Left lobe of liver (tissue), 2 donors: ENCODE results near the gene SLC16A13. TPM values are rescaled to one million over a fixed set of nuclear protein-coding genes. Genes with fewer than 3 reads are reported as not detected.
A peak's percentile ranks its signal among the peaks of the same experiment; 100 is the strongest.
"Not testable (repeated sequence)": the region's sequence is repeated elsewhere in the genome, so short reads cannot be mapped to it uniquely, and the experiment has no call there.

Source experiments
- ATAC-seq: fragments of 200-7000 bp; cut with Tn5 transposase; one replicate; pipeline ENCODE4 v1.9.1; 2020; ENCODE audit warnings: mild to moderate bottlenecking, moderate library complexity
- DNase-seq: peaks from one replicate; pipeline ENCODE4 v3.0.0-alpha.2; 2020; ENCODE audit warnings: low spot score
- total RNA-seq: library from RNA; stranded (reverse); gene quantifications from one replicate; pipeline ENCODE4 v1.2.1, GENCODE V29; 2021
- donor health status: DM: no; HTN: no; CAD: no; lungs with moderate emphysema.
- donor health status: DM: no; HTN: yes; CAD: no.

Gene SLC16A13
- total RNA-seq, 1 donor from 2014 or later, result 39.9 TPM

GRCh38 chr17:7027335-7027734, 8.5 kb upstream of the SLC16A13 start:
- no peak for ATAC-seq
- no peak for DNase-seq

- no peak for ATAC-seq
- no peak for DNase-seq
These were observed 6.7 kb upstream of the SLC16A13 start for GRCh38 chr17:7029096-7029495.

DNA sequence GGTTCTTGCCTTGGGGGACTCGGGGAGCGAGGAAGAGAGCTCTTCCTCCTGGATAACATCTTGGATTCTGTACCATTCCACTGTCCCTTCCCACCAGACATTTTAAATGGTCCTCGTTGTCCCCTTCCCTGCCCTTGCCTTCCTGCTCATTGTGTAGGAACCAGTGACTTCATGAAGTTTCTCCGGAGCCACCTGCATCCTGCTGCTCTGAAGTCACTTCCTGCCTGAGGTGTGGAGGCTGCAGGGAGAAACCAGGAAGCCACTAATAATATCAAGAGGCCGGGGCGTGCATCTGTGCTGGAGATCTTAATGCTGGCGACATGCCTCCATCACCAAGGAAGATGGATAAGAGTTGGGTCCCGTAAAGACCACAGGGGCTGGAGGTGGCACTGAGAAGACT, 6.2 kb upstream of the SLC16A13 start:
- no peak for DNase-seq
- no peak for ATAC-seq

DNA sequence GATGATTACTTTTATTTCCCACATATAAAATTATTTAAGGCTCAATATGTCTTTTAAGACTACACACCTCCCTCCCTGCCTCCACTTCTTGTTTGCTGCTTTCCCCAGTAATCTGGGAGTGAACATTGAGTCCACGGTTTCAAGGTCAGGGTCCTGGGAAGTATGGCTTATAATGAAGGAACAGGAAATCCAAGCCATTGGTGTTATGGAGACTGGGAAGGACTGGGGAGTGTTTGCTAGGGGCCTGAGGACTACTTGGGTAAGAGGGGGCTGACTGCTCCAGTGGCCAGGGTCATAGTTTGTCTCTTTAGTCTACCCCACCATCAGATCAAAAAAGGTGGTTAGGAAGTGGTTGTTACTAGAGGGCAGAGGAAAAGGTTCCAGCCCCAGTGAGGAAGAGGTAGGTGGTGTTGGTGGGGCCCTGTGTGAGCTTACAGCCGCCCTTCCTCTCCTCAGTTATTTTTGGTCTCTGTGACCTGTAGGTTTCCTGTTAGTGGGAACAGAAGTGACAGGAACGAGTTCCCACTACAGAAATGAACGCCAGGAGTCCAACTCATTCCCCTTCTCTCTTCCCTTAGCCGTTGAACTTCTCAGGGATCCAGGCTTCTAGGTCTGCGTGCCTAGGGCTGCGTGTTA, 742 bp upstream of the SLC16A13 start:
- DNase-seq (no peak), ATAC-seq (peak; percentile 0)

GRCh38 chr17:7038025-7038862, 2.4 kb downstream of the SLC16A13 start:
- DNase-seq (peak; percentile 83), ATAC-seq (peak; percentile 26)

GRCh38 chr17:7039832-7040231, 4.0 kb downstream of the SLC16A13 start:
- DNase-seq (no peak), ATAC-seq (no peak)

DNA sequence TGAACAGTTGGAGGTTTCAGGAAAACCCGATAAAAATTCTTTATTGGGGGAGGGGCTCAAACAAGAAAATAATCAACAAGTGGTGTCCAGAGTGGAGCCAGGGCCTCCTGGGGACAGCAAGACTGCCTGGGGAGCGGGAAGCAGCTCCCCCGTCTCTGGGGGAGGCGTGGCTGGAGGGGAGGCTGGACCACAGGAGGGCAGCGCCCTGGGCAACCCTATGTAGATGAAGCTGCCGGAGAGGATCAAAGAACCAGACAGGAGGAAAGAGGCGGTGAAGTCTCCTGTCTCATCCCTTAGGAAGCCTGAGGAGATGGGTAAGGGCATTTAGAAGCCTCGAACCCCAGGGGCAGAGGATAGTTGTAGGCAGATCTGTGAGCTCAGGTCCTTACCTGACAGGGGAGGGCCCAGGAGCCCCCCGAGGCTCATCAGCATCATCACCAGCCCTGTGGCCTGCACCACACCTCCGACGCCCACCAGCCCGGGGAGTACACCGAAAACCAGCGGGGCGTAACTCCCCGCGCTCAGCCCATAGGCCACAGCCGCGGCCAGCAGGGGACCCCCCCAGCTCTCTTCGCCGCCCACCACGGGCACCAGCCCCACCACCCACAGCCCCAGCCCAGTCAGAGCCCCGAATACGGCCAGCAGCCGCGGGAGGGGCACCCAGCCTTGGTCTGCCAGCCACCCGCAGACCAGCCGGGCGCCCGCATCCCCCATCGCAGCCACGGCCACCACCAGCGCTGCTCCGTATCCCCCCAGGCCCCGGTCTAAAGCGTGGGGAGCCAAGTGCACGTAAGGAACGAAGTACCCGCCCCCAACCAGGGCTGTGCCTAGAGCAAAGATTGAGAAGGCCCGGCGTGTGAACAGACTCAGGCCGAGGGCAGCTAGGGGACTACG, 6.0 kb downstream of the SLC16A13 start:
- ATAC-seq (peak; percentile 8), DNase-seq (no peak)

DNA sequence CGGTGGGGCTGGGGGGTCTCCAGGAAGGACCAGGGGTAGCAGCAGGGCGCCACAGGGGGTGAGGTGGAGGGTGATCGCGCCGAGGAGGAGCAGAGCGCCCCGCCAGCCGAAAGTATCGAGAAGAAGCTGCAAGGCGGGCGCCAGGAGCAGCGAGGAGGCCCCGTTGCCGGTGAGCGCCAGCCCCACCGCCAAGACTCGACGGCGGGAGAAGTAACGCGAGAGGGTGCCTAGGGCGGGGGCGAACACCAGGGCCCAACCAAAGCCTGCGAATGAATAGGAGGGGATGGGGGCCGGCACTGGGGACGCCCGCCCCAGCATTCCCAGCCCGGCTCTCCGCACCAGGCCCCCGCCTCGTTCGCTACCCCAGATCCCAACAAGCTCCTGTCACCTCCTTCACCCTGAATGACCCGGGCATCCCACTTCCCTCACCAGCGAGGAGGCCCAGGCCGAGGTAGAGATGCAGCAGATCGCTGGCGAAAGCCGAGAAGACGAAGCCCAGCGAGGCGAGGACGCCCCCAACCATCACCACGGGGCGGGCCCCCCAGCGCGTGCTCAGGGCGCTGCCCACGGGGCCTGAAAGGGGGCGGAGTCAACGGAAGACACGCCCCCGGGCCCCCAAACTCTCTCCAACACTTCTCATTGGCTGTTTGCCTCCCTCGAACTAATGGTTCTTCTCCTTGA, 6.8 kb downstream of the SLC16A13 start:
- peak; percentile 3 for ATAC-seq

GRCh38 chr17:7043182-7043496, 7.3 kb downstream of the SLC16A13 start:
- ATAC-seq, result peak; percentile 59

More for the DNA sequence above, 6.8 kb downstream of the SLC16A13 start:
- no peak for DNase-seq

DNA sequence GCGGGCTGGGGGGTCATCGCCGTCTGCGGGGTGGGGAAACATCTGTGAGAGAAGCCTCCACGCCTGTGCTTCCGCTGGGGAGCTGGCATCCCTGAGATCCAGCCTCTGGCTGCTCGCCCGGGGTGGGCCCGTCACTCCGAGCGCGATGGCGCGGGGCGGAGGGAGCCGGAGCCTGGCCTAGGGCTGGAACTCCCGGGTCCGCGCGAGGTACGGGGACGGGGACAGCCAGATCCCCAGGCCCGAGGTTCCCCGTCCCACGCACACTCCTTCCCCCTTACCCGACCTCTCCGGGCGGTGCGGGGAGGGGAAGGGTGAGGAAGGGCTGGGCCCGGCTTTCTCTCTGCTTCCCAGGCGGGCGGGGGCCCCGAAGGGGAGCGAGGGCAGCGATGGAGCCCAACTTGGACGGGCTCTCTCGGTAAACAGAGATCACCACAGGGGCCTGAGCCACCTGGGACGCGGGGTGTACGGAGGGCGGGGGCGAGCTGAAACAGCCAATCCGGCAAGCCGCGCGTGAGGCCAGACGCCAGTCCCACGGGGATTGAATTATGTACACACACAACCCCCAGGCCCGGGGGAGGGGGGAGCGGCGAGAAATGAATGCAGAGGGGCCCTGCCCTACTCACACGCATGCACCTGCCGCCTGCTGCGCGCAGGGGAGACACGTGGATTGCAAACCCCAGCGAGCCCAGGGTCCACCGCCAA, 7.8 kb downstream of the SLC16A13 start, which contains the start of gene SLC16A11:
SLC16A11 (minus strand) TSS at position 596 of the 702 bp plus-strand sequence; CDS start at position 17, 579 bp downstream.
- ATAC-seq (peak; percentile 29), DNase-seq (peak; percentile 73)

More at GRCh38 chr17:7043182-7043496, 7.3 kb downstream of the SLC16A13 start:
- peak; percentile 75 for DNase-seq

DNA sequence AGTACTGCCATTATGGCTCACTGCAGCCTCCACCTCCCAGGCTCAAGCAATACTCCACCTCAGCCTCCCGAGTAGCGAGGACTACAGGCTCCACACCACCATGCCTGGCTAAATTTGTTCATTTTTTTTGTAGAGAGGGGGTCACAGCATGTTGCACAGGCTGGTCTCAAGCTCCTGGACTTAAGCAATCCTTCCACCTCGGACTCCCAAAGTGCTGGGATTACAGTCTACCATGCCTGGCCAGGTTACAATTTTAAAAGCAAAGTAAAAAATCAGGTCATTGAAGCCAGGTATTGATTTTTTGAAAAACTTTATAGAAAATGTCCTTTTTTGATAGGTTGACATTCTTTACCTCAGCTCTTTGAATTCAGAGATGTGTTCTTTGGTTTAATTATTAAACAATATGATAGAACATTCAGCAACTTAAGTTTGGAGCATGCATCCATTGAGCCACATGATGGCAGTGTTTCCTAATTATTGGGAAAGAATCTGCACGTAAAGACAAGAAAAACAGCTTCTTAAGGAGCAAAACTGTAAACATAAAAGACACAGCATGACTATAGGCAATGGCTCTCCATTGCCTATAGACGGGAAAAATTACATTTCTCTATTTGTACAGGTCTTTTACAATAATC, 9.8 kb downstream of the SLC16A13 start:
- peak; percentile 36 for ATAC-seq

GRCh38 chr17:7046127-7046724, 10.4 kb downstream of the SLC16A13 start:
- ATAC-seq (no peak), DNase-seq (no peak)

More for the DNA sequence above, 9.8 kb downstream of the SLC16A13 start:
- DNase-seq, result no peak

GRCh38 chr17:7046725-7047397, 11.0 kb downstream of the SLC16A13 start:
- DNase-seq, ATAC-seq: not testable (repeated sequence)

- DNase-seq (no peak), ATAC-seq (no peak)
These were observed 11.8 kb downstream of the SLC16A13 start for GRCh38 chr17:7047566-7047965.

DNA sequence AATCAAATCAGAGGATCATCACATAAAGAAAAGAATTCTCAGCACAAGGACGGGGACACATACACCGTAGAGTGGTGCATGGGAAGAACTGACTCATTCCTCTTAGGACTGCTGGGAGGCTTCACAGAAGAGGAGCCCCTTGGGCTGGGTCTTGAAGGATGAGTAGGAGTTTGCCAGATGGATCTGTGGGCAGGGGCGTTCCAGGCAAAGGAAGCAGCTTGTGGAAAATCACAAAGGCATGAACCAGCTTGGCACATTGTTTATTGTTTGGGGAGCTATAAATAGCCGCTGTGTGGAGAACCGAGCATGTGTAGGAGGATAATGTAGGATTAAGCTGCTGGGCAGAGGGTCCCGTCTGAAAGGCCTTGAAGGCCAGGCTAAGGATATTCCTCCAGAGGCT, 13.2 kb downstream of the SLC16A13 start:
- DNase-seq (no peak), ATAC-seq (no peak)

DNA sequence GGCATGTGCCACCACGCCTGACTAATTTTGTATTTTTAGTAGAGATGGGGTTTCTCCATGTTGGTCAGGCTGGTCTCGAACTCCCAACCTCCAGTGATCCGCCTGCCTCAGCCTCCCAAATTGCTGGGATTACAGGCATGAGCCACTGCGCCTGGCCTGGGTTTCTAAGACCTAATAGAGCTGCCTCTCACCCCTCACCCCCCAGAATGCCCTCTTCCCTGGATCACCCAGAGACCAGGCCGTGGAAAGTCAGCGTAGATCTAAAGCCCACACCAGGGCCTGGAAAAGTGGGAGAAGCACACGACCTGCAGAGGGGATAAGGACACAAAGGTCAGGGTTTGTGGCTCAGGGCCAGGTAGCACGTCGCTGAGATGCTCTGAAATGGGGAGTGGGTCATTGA, 14.8 kb downstream of the SLC16A13 start:
- ATAC-seq, DNase-seq: not testable (repeated sequence)

DNA sequence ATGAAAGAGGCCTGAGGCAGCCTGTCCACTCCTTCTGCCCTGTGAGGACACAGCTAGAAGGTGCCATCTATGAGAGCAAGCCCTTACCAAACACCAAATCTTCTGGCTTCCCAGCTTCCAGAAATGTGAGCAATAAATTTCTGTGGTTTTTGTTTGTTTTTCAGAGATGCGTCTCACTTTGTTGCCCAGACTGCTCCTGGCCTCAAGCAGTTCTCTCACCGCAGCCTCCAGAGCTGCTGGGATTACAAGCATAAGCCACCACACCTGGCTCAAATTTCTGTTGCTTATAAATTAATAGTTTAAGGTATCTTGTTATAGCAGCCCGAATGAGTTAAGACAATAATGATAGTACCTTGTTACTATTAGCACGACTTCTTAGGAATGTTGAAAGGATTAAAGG, 20.6 kb downstream of the SLC16A13 start:
- ATAC-seq (no peak), DNase-seq (no peak)

DNA sequence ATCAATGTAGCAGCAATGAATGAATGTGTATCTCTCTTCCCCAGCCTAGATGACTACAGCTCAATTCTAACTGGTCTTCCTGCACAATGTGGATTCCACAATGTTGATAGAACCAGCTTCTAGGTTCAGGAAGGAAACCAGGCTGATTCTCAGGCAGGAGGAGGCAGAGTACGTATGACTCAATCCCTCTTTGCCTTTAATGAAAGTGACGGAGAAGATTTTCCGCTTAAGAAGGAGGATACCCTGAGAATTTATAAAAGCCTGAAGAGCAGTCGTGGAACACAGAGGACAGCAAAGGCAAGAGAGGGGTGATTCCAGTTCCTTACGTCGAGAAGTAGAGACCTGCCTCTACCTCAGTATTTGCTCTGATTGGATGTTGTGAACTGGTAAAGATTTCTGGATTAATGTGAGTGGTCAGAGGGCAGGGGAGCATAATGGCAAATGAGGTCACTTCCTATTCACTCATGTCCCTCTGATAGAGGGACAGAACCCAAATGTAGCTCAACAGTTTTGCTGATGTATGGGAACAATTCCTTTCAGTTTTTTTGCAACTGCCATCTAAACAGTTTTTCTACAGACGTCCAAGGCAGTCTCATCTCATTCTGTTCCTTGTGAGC, 23.1 kb downstream of the SLC16A13 start:
- peak; percentile 32 for ATAC-seq
- DNase-seq, result no peak
